Skin of body (tissue), 2 donors: ENCODE data around the gene SLC12A7. TPM values are rescaled to one million over a fixed set of nuclear protein-coding genes. Genes with fewer than 3 reads are reported as not detected.
"Not testable (repeated sequence)": the region's sequence is repeated elsewhere in the genome, so short reads cannot be mapped to it uniquely, and the experiment has no call there.

Source experiments
- DNase-seq: peaks from one replicate; lab custom pipeline; 2025; lab: John Stamatoyannopoulos, UW
- total RNA-seq: library from RNA; depleted of rRNA; stranded (reverse); fragments of >200 nt; gene quantifications from one replicate; pipeline ENCODE4 v1.2.3, GENCODE V29; 2014

Gene SLC12A7
- total RNA-seq, 1 donor from 2014 or later, result 13.7 TPM

- DNase-seq, result no peak
Measured at GRCh38 chr5:1098986-1099597, 12.8 kb downstream of the SLC12A7 start.

DNA sequence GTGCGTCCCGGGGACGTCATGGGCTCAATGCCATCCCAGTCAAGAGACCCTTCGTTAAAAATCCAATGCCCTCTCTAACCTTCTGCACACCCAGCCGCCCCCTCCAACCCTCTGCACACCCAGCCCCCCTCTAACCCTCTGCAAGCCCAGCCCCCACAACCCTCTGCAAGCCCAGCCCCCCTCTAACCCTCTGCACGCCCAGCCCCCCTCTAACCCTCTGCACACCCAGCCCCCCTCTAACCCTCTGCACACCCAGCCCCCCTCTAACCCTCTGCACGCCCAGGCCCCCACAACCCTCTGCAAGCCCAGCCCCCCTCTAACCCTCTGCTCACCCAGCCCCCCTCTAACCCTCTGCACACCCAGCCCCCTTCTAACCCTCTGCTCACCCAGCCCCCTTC is 13.9 kb downstream of the SLC12A7 start:
- not testable (repeated sequence) for DNase-seq

- no peak for DNase-seq
Measured at GRCh38 chr5:1097381-1097987, 14.4 kb downstream of the SLC12A7 start.

DNA sequence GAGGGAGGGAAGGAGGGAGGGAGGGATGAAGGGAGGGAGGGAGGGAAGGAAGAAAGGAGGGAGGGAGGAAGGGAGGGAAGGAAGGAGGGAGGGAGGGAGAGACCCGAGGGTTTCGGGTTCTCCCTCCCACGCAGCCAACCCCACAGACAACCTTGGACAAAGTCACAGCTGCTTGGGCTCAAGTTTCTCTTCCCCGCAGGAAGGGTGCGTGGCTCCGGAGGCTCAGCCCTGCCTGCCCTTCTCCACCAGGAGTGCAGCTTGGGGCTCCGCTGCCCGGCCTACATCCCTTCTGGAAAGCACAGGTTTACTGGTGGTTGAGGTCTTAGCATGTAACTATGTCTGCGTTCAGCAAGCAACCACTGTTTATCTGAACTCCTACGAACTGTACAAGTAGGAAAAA is 15.0 kb downstream of the SLC12A7 start:
- no peak for DNase-seq

DNA sequence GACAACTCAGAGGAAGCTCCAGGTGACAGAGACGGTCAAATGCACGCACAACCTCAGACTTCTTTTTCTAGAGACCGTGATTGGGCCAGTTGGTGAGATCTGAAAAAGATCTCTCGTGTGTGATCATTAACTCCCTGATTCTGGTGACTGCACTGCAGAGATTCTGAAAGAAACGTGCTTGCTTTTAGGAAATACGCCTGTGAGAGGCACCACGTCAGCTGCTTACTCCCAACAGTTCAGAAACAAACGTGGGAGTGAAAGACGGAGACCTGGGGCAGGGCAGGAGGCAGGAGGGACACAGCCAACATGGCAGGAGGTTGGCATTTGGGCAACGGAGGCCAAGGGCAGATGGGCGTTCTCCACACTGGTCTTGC is 15.9 kb downstream of the SLC12A7 start:
- no peak for DNase-seq

GRCh38 chr5:1095302-1095989 is 16.4 kb downstream of the SLC12A7 start:
- no peak for DNase-seq

DNA sequence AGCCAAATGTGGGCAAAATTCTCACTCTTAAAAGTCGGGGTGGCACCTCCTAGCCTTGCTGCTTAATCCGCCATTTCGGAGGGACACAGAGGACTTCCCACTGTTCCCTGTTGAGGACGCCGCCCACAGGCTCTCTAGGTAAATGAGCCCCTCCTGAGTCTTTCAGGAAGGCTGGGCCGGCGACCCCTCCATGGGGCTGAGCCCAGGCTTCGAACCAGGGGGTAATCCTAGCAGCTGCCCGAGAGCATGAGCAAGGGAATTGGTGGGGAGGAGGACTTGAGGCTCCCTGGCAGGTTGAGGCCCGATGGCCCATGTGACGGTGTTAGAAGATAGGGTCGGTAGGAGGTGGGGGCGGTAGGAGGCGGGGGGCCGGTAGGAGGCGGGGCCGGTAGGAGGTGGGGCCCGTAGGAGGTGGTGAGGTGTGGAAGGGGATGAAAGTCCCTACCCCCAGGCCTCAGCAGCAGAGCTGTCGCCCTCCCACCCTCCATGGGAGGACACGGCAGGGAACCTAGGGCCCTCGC is 17.1 kb downstream of the SLC12A7 start:
- DNase-seq, result no peak

GRCh38 chr5:1093361-1093760 is 18.5 kb downstream of the SLC12A7 start:
- DNase-seq, result no peak

DNA sequence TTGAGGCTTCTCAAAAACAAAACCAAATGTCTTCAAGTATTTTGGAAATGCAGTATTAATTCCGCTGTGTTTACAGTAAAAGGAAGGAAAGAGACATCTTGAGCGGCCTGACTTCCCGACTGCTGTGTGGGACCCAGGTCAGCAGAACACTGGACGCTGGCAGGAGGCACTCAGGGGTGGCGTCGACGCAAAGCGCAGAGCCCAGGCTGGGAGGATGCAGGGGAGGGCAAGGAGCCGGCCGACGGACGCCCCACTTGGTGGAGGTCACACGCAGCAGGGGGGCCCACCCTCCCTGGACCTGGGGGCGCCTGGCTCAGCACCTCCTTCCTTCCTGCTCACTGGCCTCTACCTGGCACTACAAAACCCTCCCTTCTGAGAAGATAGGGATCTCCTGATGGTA is 19.7 kb downstream of the SLC12A7 start:
- DNase-seq, result no peak

- no peak for DNase-seq
Measured at GRCh38 chr5:1091632-1092031, 20.2 kb downstream of the SLC12A7 start.

DNA sequence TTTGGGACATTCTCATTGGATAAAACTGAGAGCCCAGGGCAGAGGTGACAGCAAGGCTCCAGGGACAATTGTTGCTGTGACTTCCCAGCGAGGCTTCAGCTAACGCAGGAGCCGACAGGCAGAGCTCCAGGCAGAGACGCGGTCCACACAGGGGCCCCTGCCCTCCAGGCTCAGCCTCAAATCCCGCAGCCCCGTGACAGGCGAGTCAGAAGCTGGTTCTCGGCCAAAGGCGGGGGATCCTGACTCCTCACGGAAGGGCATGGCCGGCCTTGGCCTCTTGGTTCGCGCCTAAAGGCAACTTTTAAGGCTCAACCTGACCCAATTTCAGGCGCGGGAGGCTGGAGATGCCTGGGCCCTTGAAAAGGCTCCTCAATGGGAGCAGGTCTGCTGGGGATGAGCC is 21.3 kb downstream of the SLC12A7 start:
- no peak for DNase-seq

GRCh38 chr5:1089621-1090040 is 22.2 kb downstream of the SLC12A7 start:
- no peak for DNase-seq

DNA sequence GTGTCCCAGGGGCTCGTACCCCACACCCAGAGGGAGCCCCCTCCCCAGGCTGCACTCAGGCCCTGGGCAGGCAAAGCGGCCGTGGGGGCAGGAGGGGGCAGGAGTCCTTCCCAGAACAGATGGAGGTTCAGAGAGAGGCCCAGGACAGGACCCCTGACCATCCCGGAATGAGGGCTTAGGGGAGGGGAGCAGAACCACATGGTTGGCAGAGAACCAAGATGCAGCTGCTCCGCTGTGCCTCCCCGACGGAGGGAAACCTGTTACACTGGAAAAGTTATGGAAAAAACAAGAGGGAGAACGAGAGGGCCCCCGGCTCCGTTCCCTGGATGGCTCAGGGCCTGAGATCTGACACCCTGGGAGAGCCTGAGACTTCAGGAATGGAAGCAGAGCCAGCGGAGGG is 22.7 kb downstream of the SLC12A7 start:
- DNase-seq, result no peak

GRCh38 chr5:1088726-1089125 is 23.1 kb downstream of the SLC12A7 start:
- no peak for DNase-seq

GRCh38 chr5:1088031-1088430 is 23.8 kb downstream of the SLC12A7 start:
- DNase-seq, result no peak

GRCh38 chr5:1087428-1087827 is 24.4 kb downstream of the SLC12A7 start:
- no peak for DNase-seq

GRCh38 chr5:1086871-1087270 is 25.0 kb downstream of the SLC12A7 start:
- no peak for DNase-seq

GRCh38 chr5:1086137-1086536 is 25.7 kb downstream of the SLC12A7 start:
- no peak for DNase-seq

GRCh38 chr5:1085391-1085790 is 26.5 kb downstream of the SLC12A7 start:
- DNase-seq, result no peak

DNA sequence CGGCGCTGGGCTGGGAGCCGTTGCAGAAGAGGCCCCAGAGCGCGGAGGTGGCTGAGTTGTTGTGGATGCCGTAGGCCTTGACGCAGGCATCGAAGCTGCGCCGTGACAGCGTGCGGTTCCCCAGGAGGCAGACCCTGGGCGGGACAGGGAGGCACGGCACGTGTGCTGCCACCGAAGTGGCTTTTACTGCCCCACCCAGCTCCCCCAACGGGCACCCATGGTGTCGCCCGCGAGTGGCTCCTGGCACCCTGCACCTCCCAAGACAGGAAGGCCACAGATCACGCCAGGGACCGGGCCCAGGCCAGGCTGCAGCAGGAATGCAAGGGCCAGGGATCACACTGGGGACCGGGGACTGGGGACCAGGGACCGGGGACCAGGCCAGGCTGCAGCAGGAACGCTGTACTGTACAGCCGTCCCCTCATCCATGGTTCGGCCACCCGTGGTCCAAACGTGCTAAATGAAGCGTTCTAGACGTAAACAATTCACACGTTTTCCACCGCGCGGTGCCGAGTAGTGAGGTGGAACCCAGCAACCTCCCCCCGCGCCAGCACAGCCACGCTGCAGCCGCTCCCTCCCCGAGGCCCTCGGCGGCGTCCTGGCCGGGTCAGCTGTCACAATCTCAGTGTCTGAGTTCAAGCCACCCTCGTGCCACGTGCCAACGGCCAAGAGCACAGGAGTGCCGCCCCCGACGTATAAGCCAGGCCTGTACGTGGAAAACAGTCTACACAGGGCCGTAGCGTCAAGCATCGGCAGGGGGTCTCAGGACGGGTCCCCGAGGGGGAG is 27.8 kb downstream of the SLC12A7 start:
- no peak for DNase-seq

DNA sequence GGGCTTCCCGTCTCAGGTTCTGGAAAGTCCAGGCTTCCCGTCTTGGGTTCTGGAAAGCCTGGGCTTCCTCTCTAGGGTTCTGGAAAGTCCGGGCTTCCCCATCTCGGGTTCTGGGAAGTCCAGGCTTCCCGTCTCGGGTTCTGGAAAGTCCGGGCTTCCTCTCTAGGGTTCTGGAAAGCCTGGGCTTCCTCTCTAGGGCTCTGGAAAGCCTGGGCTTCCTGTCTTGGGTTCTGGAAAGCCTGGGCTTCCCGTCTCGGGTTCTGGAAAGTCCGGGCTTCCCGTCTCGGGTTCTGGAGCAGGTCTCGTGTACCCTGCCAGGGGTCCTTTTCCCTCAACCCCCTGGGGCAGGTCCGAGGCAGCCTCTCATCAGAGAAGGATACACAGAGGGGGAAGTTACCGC is 28.8 kb downstream of the SLC12A7 start:
- not testable (repeated sequence) for DNase-seq

DNA sequence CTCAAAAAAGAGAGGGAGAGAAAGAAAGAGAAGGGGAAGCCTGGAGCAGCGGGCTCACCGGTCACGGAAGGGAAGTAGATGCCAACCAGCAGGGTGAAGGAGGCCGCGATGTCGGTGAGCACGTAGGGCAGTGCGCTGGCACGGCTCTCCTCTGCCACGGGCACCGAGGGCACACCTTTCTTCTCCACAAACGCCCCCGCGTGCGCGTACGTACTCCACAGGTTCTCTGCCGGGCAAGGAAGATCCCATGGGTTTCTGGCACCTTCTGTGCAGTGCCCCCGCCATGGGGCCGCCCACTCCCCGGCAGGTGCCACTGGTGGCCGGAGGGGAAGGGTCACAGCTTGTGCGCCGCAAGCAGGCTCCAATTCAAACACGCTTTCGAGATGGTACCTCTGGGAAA is 30.3 kb downstream of the SLC12A7 start:
- no peak for DNase-seq
